ENCODE results near the gene GIT2.

Gene GIT2

GRCh38 chr12:109951136-109951535 lies 45.0 kb downstream of the GIT2 start:
- H3K4me1 ChIP-seq (ENCODE audit: control insufficient read depth, insufficient read depth, low read length, poor library complexity, severe bottlenecking), result peaks cover 12% of the 10 kb centered on the region
- H3K27me3 ChIP-seq (replicated peaks; ENCODE audit: control insufficient read depth, insufficient read depth, low read length, poor library complexity, severe bottlenecking), result no peaks in the 10 kb centered on the region
- no peaks in the 10 kb centered on the region for H3K9me3 ChIP-seq (ENCODE audit: control insufficient read depth, low read length)
- H3K27ac ChIP-seq (ENCODE audit: insufficient read depth, low read length, poor library complexity, severe bottlenecking), result no peak overlapping the region
- H3K36me3 ChIP-seq (ENCODE audit: control insufficient read depth, insufficient read depth, low read length), result peaks cover 52% of the 10 kb centered on the region
- DNase-seq, result no peak
- no peak overlapping the region for H3K4me3 ChIP-seq (ENCODE audit: insufficient read depth, low read depth, low read length, poor library complexity, severe bottlenecking)

GRCh38 chr12:109950625-109951024 lies 45.5 kb downstream of the GIT2 start:
- Histone ChIP-seq H3K27ac (ENCODE audit: insufficient read depth, low read length, poor library complexity, severe bottlenecking) (no peak overlapping the region), H3K36me3 (ENCODE audit: control insufficient read depth, insufficient read depth, low read length) (peaks cover 51% of the 10 kb centered on the region), H3K4me3 (ENCODE audit: insufficient read depth, low read depth, low read length, poor library complexity, severe bottlenecking) (no peak overlapping the region), H3K9me3 (ENCODE audit: control insufficient read depth, low read length) (no peaks in the 10 kb centered on the region), H3K4me1 (ENCODE audit: control insufficient read depth, insufficient read depth, low read length, poor library complexity, severe bottlenecking) (peaks cover 12% of the 10 kb centered on the region), H3K27me3 (replicated peaks; ENCODE audit: control insufficient read depth, insufficient read depth, low read length, poor library complexity, severe bottlenecking) (no peaks in the 10 kb centered on the region)
- DNase-seq, result no peak

- Histone ChIP-seq H3K9me3 (ENCODE audit: control insufficient read depth, low read length) (no peaks in the 10 kb centered on the region), H3K36me3 (ENCODE audit: control insufficient read depth, insufficient read depth, low read length) (peaks cover 51% of the 10 kb centered on the region), H3K4me3 (ENCODE audit: insufficient read depth, low read depth, low read length, poor library complexity, severe bottlenecking) (no peak overlapping the region), H3K27ac (ENCODE audit: insufficient read depth, low read length, poor library complexity, severe bottlenecking) (no peak overlapping the region), H3K4me1 (ENCODE audit: control insufficient read depth, insufficient read depth, low read length, poor library complexity, severe bottlenecking) (peaks cover 12% of the 10 kb centered on the region), H3K27me3 (replicated peaks; ENCODE audit: control insufficient read depth, insufficient read depth, low read length, poor library complexity, severe bottlenecking) (no peaks in the 10 kb centered on the region)
- no peak for DNase-seq
These were observed 47.1 kb downstream of the GIT2 start for GRCh38 chr12:109949089-109949488.

GRCh38 chr12:109948368-109948767 lies 47.8 kb downstream of the GIT2 start:
- Histone ChIP-seq H3K4me3 (ENCODE audit: insufficient read depth, low read depth, low read length, poor library complexity, severe bottlenecking) (no peak overlapping the region), H3K9me3 (ENCODE audit: control insufficient read depth, low read length) (no peaks in the 10 kb centered on the region), H3K27ac (ENCODE audit: insufficient read depth, low read length, poor library complexity, severe bottlenecking) (no peak overlapping the region), H3K36me3 (ENCODE audit: control insufficient read depth, insufficient read depth, low read length) (peaks cover 48% of the 10 kb centered on the region), H3K4me1 (ENCODE audit: control insufficient read depth, insufficient read depth, low read length, poor library complexity, severe bottlenecking) (peaks cover 12% of the 10 kb centered on the region), H3K27me3 (replicated peaks; ENCODE audit: control insufficient read depth, insufficient read depth, low read length, poor library complexity, severe bottlenecking) (no peaks in the 10 kb centered on the region)
- no peak for DNase-seq

GRCh38 chr12:109947521-109947920 lies 48.6 kb downstream of the GIT2 start:
- peaks cover 39% of the 10 kb centered on the region for H3K36me3 ChIP-seq (ENCODE audit: control insufficient read depth, insufficient read depth, low read length)
- no peak overlapping the region for H3K4me3 ChIP-seq (ENCODE audit: insufficient read depth, low read depth, low read length, poor library complexity, severe bottlenecking)
- DNase-seq, result no peak
- no peaks in the 10 kb centered on the region for H3K27me3 ChIP-seq (replicated peaks; ENCODE audit: control insufficient read depth, insufficient read depth, low read length, poor library complexity, severe bottlenecking)
- H3K9me3 ChIP-seq (ENCODE audit: control insufficient read depth, low read length), result no peaks in the 10 kb centered on the region
- H3K27ac ChIP-seq (ENCODE audit: insufficient read depth, low read length, poor library complexity, severe bottlenecking), result no peak overlapping the region
- H3K4me1 ChIP-seq (ENCODE audit: control insufficient read depth, insufficient read depth, low read length, poor library complexity, severe bottlenecking), result peaks cover 12% of the 10 kb centered on the region

GRCh38 chr12:109946913-109947312 lies 49.3 kb downstream of the GIT2 start:
- no peak for DNase-seq
- no peaks in the 10 kb centered on the region for H3K9me3 ChIP-seq (ENCODE audit: control insufficient read depth, low read length)
- no peak overlapping the region for H3K27ac ChIP-seq (ENCODE audit: insufficient read depth, low read length, poor library complexity, severe bottlenecking)
- peaks cover 12% of the 10 kb centered on the region for H3K4me1 ChIP-seq (ENCODE audit: control insufficient read depth, insufficient read depth, low read length, poor library complexity, severe bottlenecking)
- no peak overlapping the region for H3K4me3 ChIP-seq (ENCODE audit: insufficient read depth, low read depth, low read length, poor library complexity, severe bottlenecking)
- peaks cover 33% of the 10 kb centered on the region for H3K36me3 ChIP-seq (ENCODE audit: control insufficient read depth, insufficient read depth, low read length)
- H3K27me3 ChIP-seq (replicated peaks; ENCODE audit: control insufficient read depth, insufficient read depth, low read length, poor library complexity, severe bottlenecking), result no peaks in the 10 kb centered on the region

GRCh38 chr12:109946505-109946904 lies 49.7 kb downstream of the GIT2 start:
- H3K27me3 ChIP-seq (replicated peaks; ENCODE audit: control insufficient read depth, insufficient read depth, low read length, poor library complexity, severe bottlenecking), result no peaks in the 10 kb centered on the region
- no peak for DNase-seq
- H3K9me3 ChIP-seq (ENCODE audit: control insufficient read depth, low read length), result no peaks in the 10 kb centered on the region
- no peak overlapping the region for H3K4me3 ChIP-seq (ENCODE audit: insufficient read depth, low read depth, low read length, poor library complexity, severe bottlenecking)
- H3K4me1 ChIP-seq (ENCODE audit: control insufficient read depth, insufficient read depth, low read length, poor library complexity, severe bottlenecking), result peaks cover 12% of the 10 kb centered on the region
- no peak overlapping the region for H3K27ac ChIP-seq (ENCODE audit: insufficient read depth, low read length, poor library complexity, severe bottlenecking)
- H3K36me3 ChIP-seq (ENCODE audit: control insufficient read depth, insufficient read depth, low read length), result peaks cover 29% of the 10 kb centered on the region

GRCh38 chr12:109944561-109945359 lies 51.4 kb downstream of the GIT2 start:
- H3K36me3 ChIP-seq (ENCODE audit: control insufficient read depth, insufficient read depth, low read length), result peaks cover 12% of the 10 kb centered on the region
- H3K9me3 ChIP-seq (ENCODE audit: control insufficient read depth, low read length), result no peaks in the 10 kb centered on the region
- no peak for DNase-seq
- H3K27me3 ChIP-seq (replicated peaks; ENCODE audit: control insufficient read depth, insufficient read depth, low read length, poor library complexity, severe bottlenecking), result no peaks in the 10 kb centered on the region
- peaks cover 12% of the 10 kb centered on the region for H3K4me1 ChIP-seq (ENCODE audit: control insufficient read depth, insufficient read depth, low read length, poor library complexity, severe bottlenecking)
- no peak overlapping the region for H3K4me3 ChIP-seq (ENCODE audit: insufficient read depth, low read depth, low read length, poor library complexity, severe bottlenecking)
- no peak overlapping the region for H3K27ac ChIP-seq (ENCODE audit: insufficient read depth, low read length, poor library complexity, severe bottlenecking)

GRCh38 chr12:109943811-109944210 lies 52.4 kb downstream of the GIT2 start:
- Histone ChIP-seq H3K27ac (ENCODE audit: insufficient read depth, low read length, poor library complexity, severe bottlenecking) (no peak overlapping the region), H3K4me3 (ENCODE audit: insufficient read depth, low read depth, low read length, poor library complexity, severe bottlenecking) (no peak overlapping the region), H3K27me3 (replicated peaks; ENCODE audit: control insufficient read depth, insufficient read depth, low read length, poor library complexity, severe bottlenecking) (no peaks in the 10 kb centered on the region), H3K9me3 (ENCODE audit: control insufficient read depth, low read length) (no peaks in the 10 kb centered on the region), H3K36me3 (ENCODE audit: control insufficient read depth, insufficient read depth, low read length) (peaks cover 9% of the 10 kb centered on the region), H3K4me1 (ENCODE audit: control insufficient read depth, insufficient read depth, low read length, poor library complexity, severe bottlenecking) (peaks cover 12% of the 10 kb centered on the region)
- DNase-seq, result no peak

GRCh38 chr12:109940339-109940923 lies 55.7 kb downstream of the GIT2 start:
- Histone ChIP-seq H3K9me3 (ENCODE audit: control insufficient read depth, low read length) (no peaks in the 10 kb centered on the region), H3K4me3 (ENCODE audit: insufficient read depth, low read depth, low read length, poor library complexity, severe bottlenecking) (no peak overlapping the region), H3K4me1 (ENCODE audit: control insufficient read depth, insufficient read depth, low read length, poor library complexity, severe bottlenecking) (no peaks in the 10 kb centered on the region), H3K27me3 (replicated peaks; ENCODE audit: control insufficient read depth, insufficient read depth, low read length, poor library complexity, severe bottlenecking) (no peaks in the 10 kb centered on the region), H3K36me3 (ENCODE audit: control insufficient read depth, insufficient read depth, low read length) (peaks cover 34% of the 10 kb centered on the region), H3K27ac (ENCODE audit: insufficient read depth, low read length, poor library complexity, severe bottlenecking) (no peak overlapping the region)
- DNase-seq, result no peak

All from effector memory CD4-positive, alpha-beta T cell (primary cell).